Astrocyte (in vitro differentiated cells and primary cell): ENCODE data around the gene PARL. TPM values are rescaled to one million over a fixed set of nuclear protein-coding genes. Genes with fewer than 3 reads are reported as not detected.

ENCODE experiments used
- DNase-seq: peaks from one replicate; pipeline ENCODE4 v3.0.0-alpha.2; 2010; ENCODE audit warnings: low read depth
- FAIRE-seq: peaks from 2 replicates; lab custom pipeline; 2011; peaks lifted over from hg19 to GRCh38; lab: Jason Lieb, UNC
- H2AFZ ChIP-seq: 2 replicates; pipeline ENCODE4 v1.6.0; 2012; ENCODE audit warnings: low read depth, low read length, inconsistent platforms
- H3K27ac ChIP-seq: 2 replicates; pipeline ENCODE4 v1.5.1; 2011; ENCODE audit warnings: low read depth, low read length, inconsistent platforms
- H3K27me3 ChIP-seq: 2 replicates; pipeline ENCODE4 v1.6.0; 2011; ENCODE audit warnings: low read length, inconsistent platforms; ENCODE audit not compliant: insufficient read depth
- H3K36me3 ChIP-seq: 2 replicates; pipeline ENCODE4 v1.5.1; 2011; ENCODE audit warnings: low read length, inconsistent platforms; ENCODE audit not compliant: insufficient read depth
- H3K4me1 ChIP-seq: 2 replicates; pipeline ENCODE4 v1.5.1; 2011; ENCODE audit warnings: low read length, inconsistent platforms; ENCODE audit not compliant: insufficient read depth
- H3K4me2 ChIP-seq: 2 replicates; pipeline ENCODE4 v1.6.0; 2012; ENCODE audit warnings: low read length, inconsistent platforms
- H3K4me3 ChIP-seq: 2 replicates; pipeline ENCODE4 v1.5.1; 2011; ENCODE audit warnings: low read depth, mild to moderate bottlenecking, low read length, inconsistent platforms; ENCODE audit not compliant: insufficient read depth
- H3K79me2 ChIP-seq: 2 replicates; pipeline ENCODE4 v1.6.0; 2012; ENCODE audit warnings: mild to moderate bottlenecking, low read length, inconsistent platforms; ENCODE audit not compliant: insufficient read depth
- H3K9ac ChIP-seq: 2 replicates; pipeline ENCODE4 v1.6.0; 2012; ENCODE audit warnings: mild to moderate bottlenecking, low read length, inconsistent platforms
- H3K9me3 ChIP-seq: 2 replicates; pipeline ENCODE4 v1.5.1; 2012; ENCODE audit warnings: low read depth, mild to moderate bottlenecking, low read length, inconsistent platforms; ENCODE audit not compliant: insufficient read depth
- H4K20me1 ChIP-seq: 2 replicates; pipeline ENCODE4 v1.6.0; 2012; ENCODE audit warnings: low read length, inconsistent platforms; ENCODE audit not compliant: insufficient read depth
- H3K27ac Mint-ChIP-seq: one replicate; pipeline ENCODE4 v1.8.0; 2021; ENCODE audit warnings: mild to moderate bottlenecking, mixed read lengths; ENCODE audit not compliant: unreplicated experiment
- H3K27me3 Mint-ChIP-seq: one replicate; pipeline ENCODE4 v1.8.0; 2021; ENCODE audit warnings: low read depth, mixed read lengths; ENCODE audit not compliant: unreplicated experiment
- H3K36me3 Mint-ChIP-seq: one replicate; pipeline ENCODE4 v1.8.0; 2021; ENCODE audit warnings: low read depth, mixed read lengths; ENCODE audit not compliant: unreplicated experiment
- H3K4me1 Mint-ChIP-seq: one replicate; pipeline ENCODE4 v1.8.0; 2021; ENCODE audit warnings: low read depth, mixed read lengths; ENCODE audit not compliant: unreplicated experiment
- H3K4me3 Mint-ChIP-seq: one replicate; pipeline ENCODE4 v1.8.0; 2021; ENCODE audit warnings: mild to moderate bottlenecking, moderate library complexity, mixed read lengths; ENCODE audit not compliant: unreplicated experiment
- H3K9me3 Mint-ChIP-seq: one replicate; pipeline ENCODE4 v1.8.0; 2021; ENCODE audit warnings: mild to moderate bottlenecking, mixed read lengths; ENCODE audit not compliant: unreplicated experiment
- EZH2 ChIP-seq: IDR thresholded peaks from 2 replicates; pipeline ENCODE4 v1.6.1; 2012; ENCODE audit warnings: mild to moderate bottlenecking, low read length, inconsistent platforms; ENCODE audit not compliant: insufficient read depth
- total RNA-seq: library from RNA; stranded (reverse); gene quantifications from 2 replicates; pipeline ENCODE4 v1.2.1, GENCODE V29; 2021
- TF ChIP-seq, protein P1 (sequence below): IDR thresholded peaks from 2 replicates; pipeline ENCODE4 v1.5.1; 2011; ENCODE audit warnings: low read depth, mild to moderate bottlenecking, inconsistent platforms, low read length, moderate library complexity; ENCODE audit not compliant: insufficient read depth

PARL gene
- total RNA-seq, 1 donor from 2014 or later = 64.7 TPM

DNA sequence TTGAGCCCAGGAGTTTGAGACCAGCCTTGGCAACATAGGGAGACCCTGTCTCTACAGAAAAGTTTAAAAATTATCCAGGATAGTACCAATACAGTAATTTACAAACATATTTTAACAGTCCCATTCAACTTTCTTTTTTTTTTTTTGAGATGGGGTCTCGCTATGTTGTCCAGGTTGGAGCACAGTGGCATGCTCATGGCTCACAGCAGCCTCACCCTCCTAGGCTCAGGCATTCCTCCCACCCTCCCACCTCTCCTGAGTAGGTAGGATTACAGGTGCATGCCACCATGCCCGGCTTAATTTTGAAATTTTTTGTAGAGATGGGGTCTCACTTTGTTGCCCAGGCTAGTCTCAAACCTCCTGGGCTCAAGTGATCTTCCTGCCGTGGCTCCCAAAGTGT is 46.8 kb downstream of the PARL start:
- Histone ChIP-seq H3K27ac (no peak overlapping the region), H3K36me3 (peaks cover 26% of the 10 kb centered on the region), H2AFZ (no peak overlapping the region), H3K9ac (no peak overlapping the region), H3K4me3 (no peak overlapping the region), H4K20me1 (peaks cover 3% of the 10 kb centered on the region), H3K27me3 (no peaks in the 10 kb centered on the region), H3K9me3 (no peaks in the 10 kb centered on the region), H3K4me1 (no peaks in the 10 kb centered on the region), H3K4me2 (no peak overlapping the region), H3K79me2 (no peaks in the 10 kb centered on the region)
- Mint-ChIP-seq H3K9me3 (no peaks in the 10 kb centered on the region), H3K4me3 (no peak overlapping the region), H3K4me1 (no peaks in the 10 kb centered on the region), H3K27ac (no peak overlapping the region), H3K36me3 (peaks cover 7% of the 10 kb centered on the region), H3K27me3 (no peaks in the 10 kb centered on the region)
- no peak for TF ChIP-seq EZH2
- TF ChIP-seq, protein P1, sequence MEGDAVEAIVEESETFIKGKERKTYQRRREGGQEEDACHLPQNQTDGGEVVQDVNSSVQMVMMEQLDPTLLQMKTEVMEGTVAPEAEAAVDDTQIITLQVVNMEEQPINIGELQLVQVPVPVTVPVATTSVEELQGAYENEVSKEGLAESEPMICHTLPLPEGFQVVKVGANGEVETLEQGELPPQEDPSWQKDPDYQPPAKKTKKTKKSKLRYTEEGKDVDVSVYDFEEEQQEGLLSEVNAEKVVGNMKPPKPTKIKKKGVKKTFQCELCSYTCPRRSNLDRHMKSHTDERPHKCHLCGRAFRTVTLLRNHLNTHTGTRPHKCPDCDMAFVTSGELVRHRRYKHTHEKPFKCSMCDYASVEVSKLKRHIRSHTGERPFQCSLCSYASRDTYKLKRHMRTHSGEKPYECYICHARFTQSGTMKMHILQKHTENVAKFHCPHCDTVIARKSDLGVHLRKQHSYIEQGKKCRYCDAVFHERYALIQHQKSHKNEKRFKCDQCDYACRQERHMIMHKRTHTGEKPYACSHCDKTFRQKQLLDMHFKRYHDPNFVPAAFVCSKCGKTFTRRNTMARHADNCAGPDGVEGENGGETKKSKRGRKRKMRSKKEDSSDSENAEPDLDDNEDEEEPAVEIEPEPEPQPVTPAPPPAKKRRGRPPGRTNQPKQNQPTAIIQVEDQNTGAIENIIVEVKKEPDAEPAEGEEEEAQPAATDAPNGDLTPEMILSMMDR = no peak
- DNase-seq (no peak), FAIRE-seq (no peak)

DNA sequence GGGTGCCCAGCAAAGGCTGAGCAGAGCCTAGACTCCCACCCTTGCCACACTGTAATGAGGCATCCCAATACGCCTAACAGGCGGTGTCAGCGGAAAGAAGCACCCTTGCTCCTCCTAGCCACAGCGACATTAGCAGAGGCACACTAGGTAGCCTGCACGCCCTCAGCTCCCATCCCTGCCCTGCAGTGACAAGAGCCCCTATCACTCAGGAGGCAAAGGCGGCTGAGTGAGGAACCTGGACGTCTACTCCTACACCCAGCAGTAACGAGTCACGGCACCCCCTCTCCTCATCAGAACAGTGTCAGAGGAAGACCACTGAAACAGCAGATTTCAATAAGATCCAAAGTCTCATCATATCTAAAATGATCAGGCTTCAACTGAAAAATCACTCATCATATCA is 47.3 kb downstream of the PARL start:
- Mint-ChIP-seq H3K4me1 (no peaks in the 10 kb centered on the region), H3K4me3 (no peak overlapping the region), H3K27me3 (no peaks in the 10 kb centered on the region), H3K36me3 (peaks cover 11% of the 10 kb centered on the region), H3K9me3 (no peaks in the 10 kb centered on the region), H3K27ac (no peak overlapping the region)
- Histone ChIP-seq H3K36me3 (peaks cover 30% of the 10 kb centered on the region), H3K9me3 (no peaks in the 10 kb centered on the region), H3K4me3 (no peak overlapping the region), H2AFZ (no peak overlapping the region), H3K9ac (no peak overlapping the region), H3K4me1 (no peaks in the 10 kb centered on the region), H3K79me2 (no peaks in the 10 kb centered on the region), H3K4me2 (no peak overlapping the region), H3K27me3 (no peaks in the 10 kb centered on the region), H4K20me1 (peaks cover 7% of the 10 kb centered on the region), H3K27ac (no peak overlapping the region)
- TF ChIP-seq, protein P1 = no peak
- TF ChIP-seq EZH2 = no peak
- DNase-seq = no peak
- FAIRE-seq = no peak

- Histone ChIP-seq H3K4me3 (no peak overlapping the region), H3K4me1 (no peaks in the 10 kb centered on the region), H3K4me2 (no peak overlapping the region), H3K27me3 (no peaks in the 10 kb centered on the region), H4K20me1 (peaks cover 7% of the 10 kb centered on the region), H3K9ac (no peak overlapping the region), H3K27ac (no peak overlapping the region), H3K9me3 (no peaks in the 10 kb centered on the region), H3K36me3 (peaks cover 12% of the 10 kb centered on the region), H3K79me2 (no peaks in the 10 kb centered on the region), H2AFZ (no peak overlapping the region)
- Mint-ChIP-seq H3K4me3 (no peak overlapping the region), H3K4me1 (no peaks in the 10 kb centered on the region), H3K36me3 (peaks cover 9% of the 10 kb centered on the region), H3K27ac (no peak overlapping the region), H3K9me3 (no peaks in the 10 kb centered on the region), H3K27me3 (no peaks in the 10 kb centered on the region)
- FAIRE-seq = no peak
- DNase-seq = no peak
- TF ChIP-seq, protein P1 = no peak
Measured at GRCh38 chr3:183833516-183833915, 51.2 kb downstream of the PARL start.
